ENCODE results near the gene TBCK.

Gene TBCK

DNA sequence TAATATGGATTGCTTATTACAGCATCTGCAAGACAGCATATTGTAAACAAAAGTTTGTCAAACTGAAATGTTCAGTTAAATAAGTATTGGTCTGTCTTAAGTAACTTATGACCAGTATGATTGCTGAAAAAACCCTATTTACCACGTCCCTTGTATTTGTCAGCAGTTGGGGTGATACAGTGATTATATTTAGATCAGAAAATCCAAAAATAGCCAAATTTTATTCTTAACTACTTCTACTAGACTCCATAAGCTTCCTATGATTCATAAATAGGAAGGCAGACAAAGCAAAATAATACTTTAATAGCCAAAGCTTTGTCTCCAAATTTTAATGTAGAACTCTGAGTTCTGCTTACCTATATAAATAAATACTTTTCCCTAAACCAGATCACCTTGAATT lies 45.3 kb downstream of the TBCK start:
- no peak overlapping the region for H3K4me3 ChIP-seq (ENCODE audit: low read depth, low read length)
- TF ChIP-seq, protein P1, sequence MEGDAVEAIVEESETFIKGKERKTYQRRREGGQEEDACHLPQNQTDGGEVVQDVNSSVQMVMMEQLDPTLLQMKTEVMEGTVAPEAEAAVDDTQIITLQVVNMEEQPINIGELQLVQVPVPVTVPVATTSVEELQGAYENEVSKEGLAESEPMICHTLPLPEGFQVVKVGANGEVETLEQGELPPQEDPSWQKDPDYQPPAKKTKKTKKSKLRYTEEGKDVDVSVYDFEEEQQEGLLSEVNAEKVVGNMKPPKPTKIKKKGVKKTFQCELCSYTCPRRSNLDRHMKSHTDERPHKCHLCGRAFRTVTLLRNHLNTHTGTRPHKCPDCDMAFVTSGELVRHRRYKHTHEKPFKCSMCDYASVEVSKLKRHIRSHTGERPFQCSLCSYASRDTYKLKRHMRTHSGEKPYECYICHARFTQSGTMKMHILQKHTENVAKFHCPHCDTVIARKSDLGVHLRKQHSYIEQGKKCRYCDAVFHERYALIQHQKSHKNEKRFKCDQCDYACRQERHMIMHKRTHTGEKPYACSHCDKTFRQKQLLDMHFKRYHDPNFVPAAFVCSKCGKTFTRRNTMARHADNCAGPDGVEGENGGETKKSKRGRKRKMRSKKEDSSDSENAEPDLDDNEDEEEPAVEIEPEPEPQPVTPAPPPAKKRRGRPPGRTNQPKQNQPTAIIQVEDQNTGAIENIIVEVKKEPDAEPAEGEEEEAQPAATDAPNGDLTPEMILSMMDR (IDR thresholded peaks at IDR 0.05; ENCODE audit: insufficient read depth, low read depth, low read length, missing control alignments): no peak
- no peak for DNase-seq (ENCODE audit: low read depth)

DNA sequence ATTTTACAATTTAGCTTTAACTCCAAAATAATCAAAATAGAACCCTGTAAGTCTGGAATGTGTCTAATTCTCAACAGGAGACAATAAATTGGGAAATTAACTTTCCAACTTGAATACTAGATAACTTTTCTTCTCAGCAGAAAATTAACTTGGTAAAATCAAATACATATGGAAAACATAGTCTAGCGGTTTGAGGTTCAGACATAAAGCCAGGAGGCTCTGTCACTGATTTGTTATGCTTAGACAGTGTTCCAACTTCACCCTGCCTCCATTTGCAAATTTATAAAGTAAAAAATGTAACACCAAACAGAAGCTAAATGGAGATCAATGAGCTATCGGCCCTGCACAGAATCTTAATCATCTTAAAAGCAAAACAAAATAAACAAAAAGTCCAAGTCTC lies 46.3 kb downstream of the TBCK start:
- H3K4me3 ChIP-seq (ENCODE audit: low read depth, low read length): no peak overlapping the region
- TF ChIP-seq, protein P1 (IDR thresholded peaks at IDR 0.05; ENCODE audit: insufficient read depth, low read depth, low read length, missing control alignments): no peak
- DNase-seq (ENCODE audit: low read depth): no peak

DNA sequence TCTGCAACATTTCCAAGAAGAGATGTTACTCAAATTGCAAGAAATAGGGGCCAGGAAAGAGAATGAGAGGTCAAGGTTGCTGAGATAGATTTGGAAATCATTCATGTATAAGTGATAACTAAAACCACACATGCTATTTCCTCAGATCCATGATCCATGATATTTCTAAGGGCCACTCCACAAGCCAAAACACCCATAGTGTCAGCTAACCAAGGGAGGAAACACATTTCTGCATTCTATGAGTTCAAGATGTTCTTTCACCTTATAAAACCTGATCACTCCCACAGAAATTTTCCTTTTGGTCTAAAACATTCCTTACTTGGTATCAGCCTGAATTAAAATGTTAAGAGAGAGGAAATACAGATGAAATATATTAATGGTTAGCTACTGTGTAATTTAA lies 47.2 kb downstream of the TBCK start:
- no peak for DNase-seq (ENCODE audit: low read depth)
- H3K4me3 ChIP-seq (ENCODE audit: low read depth, low read length): no peak overlapping the region
- TF ChIP-seq, protein P1 (IDR thresholded peaks at IDR 0.05; ENCODE audit: insufficient read depth, low read depth, low read length, missing control alignments): no peak

DNA sequence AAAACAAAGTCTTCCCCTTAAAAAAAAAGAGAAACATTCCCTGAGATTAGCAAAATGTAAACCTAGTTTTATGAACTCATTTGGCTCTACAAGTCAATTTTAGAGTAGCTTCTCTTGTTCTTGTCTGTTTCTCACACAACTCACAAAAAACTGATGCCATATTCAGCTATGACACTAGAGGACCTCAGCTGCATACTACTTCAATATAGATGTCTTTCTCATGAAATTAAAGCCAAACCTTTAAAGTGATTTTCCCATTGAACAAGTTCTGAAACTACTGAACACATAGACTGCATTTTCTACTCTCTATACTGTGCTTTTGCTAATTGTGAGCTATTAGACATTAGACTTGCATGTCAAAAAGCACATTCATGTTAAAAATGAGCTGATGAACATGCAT lies 49.8 kb downstream of the TBCK start:
- TF ChIP-seq, protein P1 (IDR thresholded peaks at IDR 0.05; ENCODE audit: insufficient read depth, low read depth, low read length, missing control alignments): peak; percentile 40
- DNase-seq (ENCODE audit: low read depth): peak; percentile 43
- H3K4me3 ChIP-seq (ENCODE audit: low read depth, low read length): no peak overlapping the region

DNA sequence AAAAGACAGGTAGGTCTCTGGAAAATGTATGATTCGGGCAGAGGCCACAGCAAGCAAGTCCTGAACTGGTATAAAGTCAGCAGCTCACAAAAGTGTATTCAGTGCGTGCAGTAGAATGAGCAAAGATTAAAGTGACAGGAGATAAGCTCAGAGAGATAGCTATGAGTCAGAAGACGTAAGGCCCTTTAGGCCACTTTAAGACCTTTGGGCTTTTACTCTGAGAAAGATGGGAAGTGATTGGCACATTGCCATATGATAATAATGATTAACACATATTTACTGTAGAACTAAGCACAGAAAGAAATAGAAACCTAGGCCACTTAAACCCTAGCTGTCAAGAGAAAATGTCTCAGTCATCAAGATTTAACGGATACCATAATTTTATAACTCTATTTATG lies 51.7 kb downstream of the TBCK start:
- no peak overlapping the region for H3K4me3 ChIP-seq (ENCODE audit: low read depth, low read length)
- no peak for DNase-seq (ENCODE audit: low read depth)
- TF ChIP-seq, protein P1 (IDR thresholded peaks at IDR 0.05; ENCODE audit: insufficient read depth, low read depth, low read length, missing control alignments): no peak

DNA sequence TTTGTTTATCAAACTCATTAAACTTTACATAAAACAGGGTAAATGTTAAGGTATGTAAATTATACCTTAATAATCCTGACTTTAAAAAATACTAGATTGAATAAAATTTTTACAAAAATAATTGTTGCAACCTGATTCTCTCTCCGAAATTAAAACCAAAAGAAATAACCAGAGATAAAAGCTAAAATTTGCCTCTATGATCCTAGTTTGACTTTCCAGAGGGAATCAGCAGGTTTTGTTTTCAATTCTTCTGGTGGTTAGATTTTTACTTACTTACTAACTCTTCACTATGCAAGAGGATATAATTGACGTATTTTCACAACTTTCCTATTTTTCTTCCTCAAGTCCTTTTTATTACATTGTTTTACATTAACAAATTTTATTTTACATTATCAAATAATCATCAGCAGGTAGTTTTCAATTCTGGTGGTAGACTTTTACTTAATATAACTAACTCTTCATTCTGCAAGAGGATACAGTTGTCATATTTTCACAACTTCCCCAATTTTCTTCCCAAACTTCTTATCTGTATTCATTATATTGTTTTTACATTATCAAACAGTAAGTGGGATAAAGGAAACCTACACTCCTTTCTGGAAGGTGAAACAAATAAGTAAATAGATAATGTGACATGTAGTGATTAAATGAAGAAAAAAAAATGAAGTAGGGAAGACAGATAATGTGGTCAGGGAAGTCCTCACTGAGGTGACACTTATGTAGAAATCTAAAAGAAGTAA lies 52.2 kb downstream of the TBCK start:
- no peak overlapping the region for H3K4me3 ChIP-seq (ENCODE audit: low read depth, low read length)
- DNase-seq (ENCODE audit: low read depth): no peak
- TF ChIP-seq, protein P1 (IDR thresholded peaks at IDR 0.05; ENCODE audit: insufficient read depth, low read depth, low read length, missing control alignments): no peak

DNA sequence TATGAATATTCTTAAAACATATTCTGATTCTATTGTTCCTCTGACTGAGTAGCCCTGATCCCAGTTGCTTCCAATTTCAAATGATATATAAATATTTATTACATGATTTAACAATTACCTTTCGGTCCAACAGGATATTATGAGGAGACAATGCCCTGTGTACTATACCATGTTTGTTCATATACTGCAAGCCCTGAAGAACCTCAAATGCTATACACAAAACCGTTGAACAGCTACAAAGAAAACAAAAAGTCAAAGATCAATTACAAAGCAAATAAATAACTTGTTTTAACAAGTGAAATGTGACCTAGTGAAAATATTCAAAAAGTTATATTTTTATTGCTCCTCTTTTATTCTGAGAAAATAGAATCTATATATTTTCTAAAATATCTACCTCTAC lies 54.0 kb downstream of the TBCK start:
- DNase-seq (ENCODE audit: low read depth): no peak
- H3K4me3 ChIP-seq (ENCODE audit: low read depth, low read length): no peak overlapping the region

More for the DNA sequence above, 54.0 kb downstream of the TBCK start:
- TF ChIP-seq, protein P1 (IDR thresholded peaks at IDR 0.05; ENCODE audit: insufficient read depth, low read depth, low read length, missing control alignments): no peak

All from GM12865 (cell line).